ENCODE measurements around the gene NEU3. TPM values are rescaled to one million over a fixed set of nuclear protein-coding genes. Genes with fewer than 3 reads are reported as not detected.
"Not testable (repeated sequence)": the region's sequence is repeated elsewhere in the genome, so short reads cannot be mapped to it uniquely, and the experiment has no call there.

Gene NEU3
- total RNA-seq, 1 experiment from 2014 or later = 5.7 TPM

DNA sequence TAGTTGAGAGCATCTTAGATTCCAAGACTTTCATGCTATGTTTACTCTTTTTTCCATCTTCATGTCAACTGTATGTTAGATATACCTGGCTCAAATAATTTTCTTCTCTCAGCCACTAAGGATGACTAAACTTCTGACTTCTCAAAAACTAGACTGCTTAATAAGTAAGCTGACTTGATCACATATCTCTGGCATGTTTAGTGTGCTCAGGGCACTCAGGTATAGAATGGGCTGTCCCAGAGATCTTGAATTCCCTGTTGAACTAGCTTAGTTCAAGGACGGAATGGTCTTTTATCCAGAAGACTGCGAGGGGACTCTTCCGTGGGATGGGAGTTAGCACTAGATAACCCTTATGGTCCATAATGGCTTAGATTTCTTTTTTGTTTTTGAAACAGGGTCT is 13.0 kb downstream of the NEU3 start:
- no peaks in the 10 kb centered on the region for H3K9me3 ChIP-seq (replicated peaks)
- no peaks in the 10 kb centered on the region for H3K36me3 ChIP-seq
- no peak overlapping the region for H3K27ac ChIP-seq
- no peaks in the 10 kb centered on the region for H3K4me1 ChIP-seq (replicated peaks)
- H3K27me3 ChIP-seq (replicated peaks) = no peaks in the 10 kb centered on the region
- H3K4me3 ChIP-seq = no peak overlapping the region
- DNase-seq (ENCODE audit: low read depth in 1 of 2, low spot score in 2 of 2) = no peak

- no peaks in the 10 kb centered on the region for H3K4me1 ChIP-seq (replicated peaks)
- H3K27ac ChIP-seq = no peak overlapping the region
- H3K36me3 ChIP-seq = no peaks in the 10 kb centered on the region
- DNase-seq (ENCODE audit: low read depth in 1 of 2, low spot score in 2 of 2) = no peak
- H3K9me3 ChIP-seq (replicated peaks) = no peaks in the 10 kb centered on the region
- H3K4me3 ChIP-seq = no peak overlapping the region
- no peaks in the 10 kb centered on the region for H3K27me3 ChIP-seq (replicated peaks)
Measured at GRCh38 chr11:75002516-75002915, 13.8 kb downstream of the NEU3 start.

DNA sequence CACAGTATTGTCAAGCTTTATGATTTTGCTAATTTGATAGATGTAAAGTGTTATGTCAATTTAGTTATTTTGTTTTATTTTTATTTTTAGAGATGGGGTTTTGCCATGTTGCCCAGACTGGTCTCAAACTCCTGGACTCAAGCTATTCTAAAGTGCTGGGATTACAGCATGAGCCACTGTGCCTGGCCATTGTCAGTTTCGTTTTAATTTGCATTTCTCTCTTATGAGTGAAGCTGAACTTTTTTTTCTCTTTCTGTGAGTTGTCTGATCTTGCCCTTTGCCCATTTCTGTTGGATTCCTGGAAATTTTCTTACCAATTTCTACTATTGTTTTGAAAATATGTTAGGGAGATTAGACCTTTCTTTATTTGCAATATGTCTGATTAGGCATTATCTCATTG is 15.5 kb downstream of the NEU3 start:
- Histone ChIP-seq H3K27ac (no peak overlapping the region), H3K36me3 (no peaks in the 10 kb centered on the region), H3K27me3 (replicated peaks) (no peaks in the 10 kb centered on the region), H3K4me3 (no peak overlapping the region), H3K4me1 (replicated peaks) (no peaks in the 10 kb centered on the region), H3K9me3 (replicated peaks) (no peaks in the 10 kb centered on the region)
- DNase-seq (ENCODE audit: low read depth in 1 of 2, low spot score in 2 of 2) = no peak

- Histone ChIP-seq H3K27ac (no peak overlapping the region), H3K36me3 (no peaks in the 10 kb centered on the region), H3K4me3 (no peak overlapping the region), H3K9me3 (replicated peaks) (no peaks in the 10 kb centered on the region), H3K27me3 (replicated peaks) (no peaks in the 10 kb centered on the region), H3K4me1 (replicated peaks) (no peaks in the 10 kb centered on the region)
- DNase-seq (ENCODE audit: low read depth in 1 of 2, low spot score in 2 of 2) = no peak
Measured at GRCh38 chr11:75011357-75011756, 22.6 kb downstream of the NEU3 start.

GRCh38 chr11:75011872-75012271 is 23.1 kb downstream of the NEU3 start:
- no peak for DNase-seq (ENCODE audit: low read depth in 1 of 2, low spot score in 2 of 2)
- Histone ChIP-seq H3K36me3 (no peaks in the 10 kb centered on the region), H3K9me3 (replicated peaks) (no peaks in the 10 kb centered on the region), H3K27ac (no peak overlapping the region), H3K27me3 (replicated peaks) (no peaks in the 10 kb centered on the region), H3K4me1 (replicated peaks) (no peaks in the 10 kb centered on the region), H3K4me3 (no peak overlapping the region)

GRCh38 chr11:75013051-75013450 is 24.3 kb downstream of the NEU3 start:
- no peaks in the 10 kb centered on the region for H3K27me3 ChIP-seq (replicated peaks)
- H3K4me1 ChIP-seq (replicated peaks) = no peaks in the 10 kb centered on the region
- H3K9me3 ChIP-seq (replicated peaks) = no peaks in the 10 kb centered on the region
- H3K4me3 ChIP-seq = no peak overlapping the region
- no peak overlapping the region for H3K27ac ChIP-seq
- H3K36me3 ChIP-seq = no peaks in the 10 kb centered on the region
- no peak for DNase-seq (ENCODE audit: low read depth in 1 of 2, low spot score in 2 of 2)

GRCh38 chr11:75014129-75014528 is 25.4 kb downstream of the NEU3 start:
- no peaks in the 10 kb centered on the region for H3K36me3 ChIP-seq
- H3K4me1 ChIP-seq (replicated peaks) = no peaks in the 10 kb centered on the region
- no peak overlapping the region for H3K27ac ChIP-seq
- no peaks in the 10 kb centered on the region for H3K9me3 ChIP-seq (replicated peaks)
- DNase-seq (ENCODE audit: low read depth in 1 of 2, low spot score in 2 of 2) = peak in 1 of 2 experiments; percentile 1
- no peaks in the 10 kb centered on the region for H3K27me3 ChIP-seq (replicated peaks)
- H3K4me3 ChIP-seq = no peak overlapping the region

DNA sequence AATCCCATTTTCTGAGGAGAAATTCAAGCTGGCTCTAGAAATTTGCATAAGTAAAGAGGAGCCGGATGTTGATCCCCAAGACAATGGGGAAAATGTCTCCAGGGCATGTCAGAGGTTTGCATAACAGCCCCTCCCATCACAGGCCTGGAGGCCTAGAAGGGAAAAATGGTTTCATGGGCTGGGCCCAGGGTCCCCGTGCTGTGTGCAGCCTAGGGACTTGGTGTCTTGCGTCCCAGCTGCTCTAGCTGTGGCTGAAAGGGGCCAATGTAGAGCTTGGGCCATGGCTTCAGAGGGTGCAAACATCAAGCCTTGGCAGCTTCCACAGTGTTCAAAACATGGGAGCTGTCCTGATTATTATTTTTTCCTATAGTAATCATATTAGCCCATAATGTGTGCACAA is 30.5 kb downstream of the NEU3 start:
- H3K4me1 ChIP-seq (replicated peaks); H3K36me3 ChIP-seq; H3K27ac ChIP-seq; H3K4me3 ChIP-seq; DNase-seq (ENCODE audit: low read depth in 1 of 2, low spot score in 2 of 2); H3K9me3 ChIP-seq (replicated peaks); H3K27me3 ChIP-seq (replicated peaks): not testable (repeated sequence)

DNA sequence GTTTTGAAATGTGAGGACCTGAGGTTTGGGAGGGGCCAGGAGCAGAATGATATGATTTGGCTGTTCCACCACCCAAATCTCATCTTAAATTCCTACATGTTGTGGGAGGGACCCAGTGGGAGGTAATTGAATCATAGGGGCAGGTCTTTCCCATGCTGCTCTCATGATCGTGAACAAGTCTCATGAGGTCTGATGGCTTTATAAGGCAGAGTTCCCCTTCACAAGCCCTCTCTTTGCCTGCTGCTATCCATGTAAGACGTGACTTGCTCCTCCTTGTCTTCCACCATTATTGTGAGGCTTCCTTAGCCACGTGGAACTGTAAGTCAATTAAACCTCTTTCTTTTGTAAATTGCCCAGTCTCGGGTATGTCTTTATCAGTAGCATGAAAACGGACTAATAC is 31.6 kb downstream of the NEU3 start:
- H3K4me3 ChIP-seq; H3K9me3 ChIP-seq (replicated peaks); H3K4me1 ChIP-seq (replicated peaks); H3K27me3 ChIP-seq (replicated peaks); H3K27ac ChIP-seq; H3K36me3 ChIP-seq; DNase-seq (ENCODE audit: low read depth in 1 of 2, low spot score in 2 of 2): not testable (repeated sequence)

DNA sequence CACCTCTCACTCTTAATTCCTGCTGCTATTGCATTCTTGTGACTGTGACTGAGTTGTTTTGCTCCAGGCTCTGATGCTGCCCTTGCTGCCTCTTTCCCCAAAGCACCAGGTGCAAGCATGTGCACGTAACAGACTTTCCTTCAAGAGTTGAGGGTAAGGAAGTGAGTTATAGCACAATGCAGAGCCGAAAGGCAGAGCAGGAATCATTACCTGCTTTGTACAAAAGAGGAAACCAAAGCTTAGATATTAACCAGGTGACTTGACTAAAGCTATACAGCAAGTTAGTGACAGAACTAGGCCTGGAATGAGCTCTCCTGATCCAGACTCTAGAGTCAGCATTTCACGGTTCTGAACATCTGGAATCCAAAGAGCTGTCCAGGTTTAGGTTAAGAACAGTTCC is 33.6 kb downstream of the NEU3 start:
- H3K27me3 ChIP-seq (replicated peaks) = no peaks in the 10 kb centered on the region
- no peak overlapping the region for H3K27ac ChIP-seq
- no peak overlapping the region for H3K4me3 ChIP-seq
- no peaks in the 10 kb centered on the region for H3K9me3 ChIP-seq (replicated peaks)
- H3K36me3 ChIP-seq = no peaks in the 10 kb centered on the region
- no peak for DNase-seq (ENCODE audit: low read depth in 1 of 2, low spot score in 2 of 2)
- no peaks in the 10 kb centered on the region for H3K4me1 ChIP-seq (replicated peaks)

GRCh38 chr11:75022759-75023396 is 34.1 kb downstream of the NEU3 start:
- DNase-seq (ENCODE audit: low read depth in 1 of 2, low spot score in 2 of 2) = peak; percentile 49 to 66
- H3K4me3 ChIP-seq = no peak overlapping the region
- no peaks in the 10 kb centered on the region for H3K36me3 ChIP-seq
- H3K27ac ChIP-seq = no peak overlapping the region
- H3K9me3 ChIP-seq (replicated peaks) = no peaks in the 10 kb centered on the region
- no peaks in the 10 kb centered on the region for H3K27me3 ChIP-seq (replicated peaks)
- H3K4me1 ChIP-seq (replicated peaks) = no peaks in the 10 kb centered on the region

GRCh38 chr11:75023446-75024067 is 34.8 kb downstream of the NEU3 start:
- Histone ChIP-seq H3K9me3 (replicated peaks) (no peaks in the 10 kb centered on the region), H3K27me3 (replicated peaks) (no peaks in the 10 kb centered on the region), H3K27ac (no peak overlapping the region), H3K36me3 (no peaks in the 10 kb centered on the region), H3K4me3 (no peak overlapping the region), H3K4me1 (replicated peaks) (no peaks in the 10 kb centered on the region)
- no peak for DNase-seq (ENCODE audit: low read depth in 1 of 2, low spot score in 2 of 2)

DNA sequence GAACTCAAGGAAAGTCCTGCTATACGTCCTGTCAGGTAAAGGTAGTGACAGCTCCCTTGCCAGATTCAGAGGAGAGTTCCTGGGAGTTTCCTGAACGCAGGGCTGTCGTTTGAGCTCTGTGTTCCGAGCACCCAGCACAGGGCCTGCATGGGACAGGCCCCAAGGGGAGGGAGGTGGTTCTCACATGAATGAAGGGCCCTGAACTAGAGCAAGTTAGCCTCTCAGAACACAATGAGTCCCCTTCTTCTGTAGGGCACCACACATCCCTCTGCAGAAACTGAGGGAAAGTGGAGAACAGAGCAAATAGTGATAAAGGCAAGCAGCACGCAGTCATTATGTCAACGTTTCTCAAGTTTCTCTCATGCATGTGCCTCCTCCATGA is 35.3 kb downstream of the NEU3 start:
- Histone ChIP-seq H3K27ac (no peak overlapping the region), H3K36me3 (no peaks in the 10 kb centered on the region), H3K27me3 (replicated peaks) (no peaks in the 10 kb centered on the region)

DNA sequence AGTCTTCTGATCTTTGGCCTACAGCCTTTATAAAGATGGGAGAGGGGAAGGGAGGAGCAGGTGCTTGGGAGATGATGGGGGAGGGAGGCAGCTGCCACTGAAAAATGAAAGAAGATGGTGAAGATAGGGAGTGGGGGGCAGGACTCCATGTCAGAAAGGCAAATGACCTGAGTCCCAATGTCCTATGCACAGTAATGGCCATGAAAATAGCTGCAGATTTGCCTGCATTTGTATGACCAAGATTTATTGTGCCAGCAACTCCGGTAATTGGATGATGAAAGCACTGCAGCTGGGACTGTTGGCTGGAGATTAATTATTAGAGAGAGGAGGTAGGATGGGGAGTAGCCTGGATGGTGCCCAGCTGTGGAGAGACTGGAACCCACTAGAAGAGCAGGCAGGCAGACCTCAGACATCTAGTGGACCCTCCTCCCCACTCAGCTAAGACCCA is 36.1 kb downstream of the NEU3 start:
- H3K36me3 ChIP-seq = no peaks in the 10 kb centered on the region
- no peaks in the 10 kb centered on the region for H3K27me3 ChIP-seq (replicated peaks)
- no peaks in the 10 kb centered on the region for H3K4me1 ChIP-seq (replicated peaks)
- no peak for DNase-seq (ENCODE audit: low read depth in 1 of 2, low spot score in 2 of 2)
- H3K27ac ChIP-seq = no peak overlapping the region
- H3K9me3 ChIP-seq (replicated peaks) = no peaks in the 10 kb centered on the region
- no peak overlapping the region for H3K4me3 ChIP-seq

More for the DNA sequence above, 35.3 kb downstream of the NEU3 start:
- H3K4me3 ChIP-seq = no peak overlapping the region
- DNase-seq (ENCODE audit: low read depth in 1 of 2, low spot score in 2 of 2) = no peak
- no peaks in the 10 kb centered on the region for H3K9me3 ChIP-seq (replicated peaks)
- no peaks in the 10 kb centered on the region for H3K4me1 ChIP-seq (replicated peaks)

GRCh38 chr11:75025561-75025960 is 36.8 kb downstream of the NEU3 start:
- Histone ChIP-seq H3K27ac (no peak overlapping the region), H3K27me3 (replicated peaks) (no peaks in the 10 kb centered on the region), H3K9me3 (replicated peaks) (no peaks in the 10 kb centered on the region), H3K36me3 (no peaks in the 10 kb centered on the region), H3K4me1 (replicated peaks) (no peaks in the 10 kb centered on the region), H3K4me3 (no peak overlapping the region)
- DNase-seq (ENCODE audit: low read depth in 1 of 2, low spot score in 2 of 2) = no peak

All from SJSA1 (cell line).